HEK293 (cell line): ENCODE measurements around the gene KIF12.

Experiments
- SP2 ChIP-seq: fragments of 450-650 bp; formaldehyde crosslinking; IDR thresholded peaks from 2 replicates; pipeline ENCODE4 v1.5.1; 2016; ENCODE audit warnings: missing biosample characterization, missing genetic modification characterization
- ZBTB48 ChIP-seq: fragments of 450-650 bp; formaldehyde crosslinking; IDR thresholded peaks from 2 replicates; pipeline ENCODE4 v1.5.1; 2016; ENCODE audit warnings: missing biosample characterization, missing genetic modification characterization
- ZNF24 ChIP-seq: fragments of 450-650 bp; formaldehyde crosslinking; IDR thresholded peaks from 2 replicates; pipeline ENCODE4 v1.5.1; 2016; ENCODE audit warnings: missing biosample characterization, missing genetic modification characterization
- ZNF274 ChIP-seq, 2 experiments: fragments of 200-500 bp in 1 of 2; fragments of 450-650 bp in 1 of 2; sonication (Bioruptor generic) in 1 of 2; formaldehyde crosslinking in 1 of 2; IDR thresholded peaks; 2 replicates each; pipeline versions ENCODE4 v1.5.1 to v1.6.1; 2014 to 2016; ENCODE audit warnings: borderline replicate concordance in 1 of 2, inconsistent platforms in 1 of 2, low read length in 1 of 2, missing biosample characterization in 1 of 2, missing genetic modification characterization in 1 of 2
- ZNF510 ChIP-seq: fragments of 450-650 bp; formaldehyde crosslinking; IDR thresholded peaks from 2 replicates; pipeline ENCODE4 v1.5.1; 2018; ENCODE audit warnings: mild to moderate bottlenecking, missing genetic modification characterization, missing biosample characterization; ENCODE audit not compliant: insufficient replicate concordance
- ZNF707 ChIP-seq: fragments of 450-650 bp; formaldehyde crosslinking; IDR thresholded peaks from 2 replicates; pipeline ENCODE4 v1.5.1; 2016; ENCODE audit warnings: missing biosample characterization, missing genetic modification characterization
- TF ChIP-seq, protein P1 (sequence below): IDR thresholded peaks from 2 replicates; pipeline ENCODE4 v1.6.1; 2011; ENCODE audit warnings: mild to moderate bottlenecking, low read depth, low read length, borderline replicate concordance
- TF ChIP-seq, protein P2 (sequence below): fragments of 450-650 bp; formaldehyde crosslinking; IDR thresholded peaks from 2 replicates; pipeline ENCODE4 v1.5.1; 2016; ENCODE audit warnings: missing biosample characterization, missing genetic modification characterization
- TF ChIP-seq, protein P3 (sequence below): fragments of 450-650 bp; formaldehyde crosslinking; IDR thresholded peaks from 2 replicates; pipeline ENCODE4 v1.5.1; 2016; ENCODE audit warnings: missing biosample characterization, missing genetic modification characterization
- TF ChIP-seq, protein P4 (sequence below): fragments of 450-650 bp; formaldehyde crosslinking; IDR thresholded peaks from 2 replicates; pipeline ENCODE4 v1.5.1; 2016; ENCODE audit warnings: missing biosample characterization, missing genetic modification characterization

DNA sequence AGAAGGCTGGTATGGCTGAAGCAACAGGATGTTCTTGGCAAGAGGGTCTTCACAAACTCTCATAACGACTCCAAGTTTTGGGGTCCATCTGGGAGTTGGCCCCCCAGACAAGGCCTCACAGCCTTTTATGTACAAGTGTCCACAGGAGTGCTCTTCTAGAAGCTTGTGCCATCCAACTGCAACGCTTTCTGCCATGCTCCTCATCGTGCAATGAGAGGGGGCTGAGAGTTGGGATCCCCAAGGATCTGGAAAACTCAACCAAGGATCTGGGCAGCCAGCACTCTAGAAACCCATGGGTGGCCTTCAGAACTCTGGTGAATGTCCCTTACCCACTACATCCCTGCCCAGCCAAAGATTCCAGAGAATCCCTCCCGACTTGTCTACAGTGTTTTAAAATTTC lies 12.5 kb downstream of the KIF12 start:
- TF ChIP-seq, protein P1, sequence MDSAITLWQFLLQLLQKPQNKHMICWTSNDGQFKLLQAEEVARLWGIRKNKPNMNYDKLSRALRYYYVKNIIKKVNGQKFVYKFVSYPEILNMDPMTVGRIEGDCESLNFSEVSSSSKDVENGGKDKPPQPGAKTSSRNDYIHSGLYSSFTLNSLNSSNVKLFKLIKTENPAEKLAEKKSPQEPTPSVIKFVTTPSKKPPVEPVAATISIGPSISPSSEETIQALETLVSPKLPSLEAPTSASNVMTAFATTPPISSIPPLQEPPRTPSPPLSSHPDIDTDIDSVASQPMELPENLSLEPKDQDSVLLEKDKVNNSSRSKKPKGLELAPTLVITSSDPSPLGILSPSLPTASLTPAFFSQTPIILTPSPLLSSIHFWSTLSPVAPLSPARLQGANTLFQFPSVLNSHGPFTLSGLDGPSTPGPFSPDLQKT = no peak
- TF ChIP-seq ZBTB48 (tag by site-specific recombination) (no peak), SP2 (tag by site-specific recombination) (no peak), ZNF510 (no peak), ZNF707 (tag by site-specific recombination) (no peak), ZNF24 (tag by site-specific recombination) (no peak), ZNF274 (IDR thresholded peaks at IDR 0.05; ENCODE audit: low read length) (no peak), ZNF274 (tag by site-specific recombination; IDR thresholded peaks at IDR 0.05; ENCODE audit: borderline replicate concordance) (no peak)
- TF ChIP-seq, protein P2, sequence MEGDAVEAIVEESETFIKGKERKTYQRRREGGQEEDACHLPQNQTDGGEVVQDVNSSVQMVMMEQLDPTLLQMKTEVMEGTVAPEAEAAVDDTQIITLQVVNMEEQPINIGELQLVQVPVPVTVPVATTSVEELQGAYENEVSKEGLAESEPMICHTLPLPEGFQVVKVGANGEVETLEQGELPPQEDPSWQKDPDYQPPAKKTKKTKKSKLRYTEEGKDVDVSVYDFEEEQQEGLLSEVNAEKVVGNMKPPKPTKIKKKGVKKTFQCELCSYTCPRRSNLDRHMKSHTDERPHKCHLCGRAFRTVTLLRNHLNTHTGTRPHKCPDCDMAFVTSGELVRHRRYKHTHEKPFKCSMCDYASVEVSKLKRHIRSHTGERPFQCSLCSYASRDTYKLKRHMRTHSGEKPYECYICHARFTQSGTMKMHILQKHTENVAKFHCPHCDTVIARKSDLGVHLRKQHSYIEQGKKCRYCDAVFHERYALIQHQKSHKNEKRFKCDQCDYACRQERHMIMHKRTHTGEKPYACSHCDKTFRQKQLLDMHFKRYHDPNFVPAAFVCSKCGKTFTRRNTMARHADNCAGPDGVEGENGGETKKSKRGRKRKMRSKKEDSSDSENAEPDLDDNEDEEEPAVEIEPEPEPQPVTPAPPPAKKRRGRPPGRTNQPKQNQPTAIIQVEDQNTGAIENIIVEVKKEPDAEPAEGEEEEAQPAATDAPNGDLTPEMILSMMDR (tag by site-specific recombination) = no peak
- TF ChIP-seq, protein P3, sequence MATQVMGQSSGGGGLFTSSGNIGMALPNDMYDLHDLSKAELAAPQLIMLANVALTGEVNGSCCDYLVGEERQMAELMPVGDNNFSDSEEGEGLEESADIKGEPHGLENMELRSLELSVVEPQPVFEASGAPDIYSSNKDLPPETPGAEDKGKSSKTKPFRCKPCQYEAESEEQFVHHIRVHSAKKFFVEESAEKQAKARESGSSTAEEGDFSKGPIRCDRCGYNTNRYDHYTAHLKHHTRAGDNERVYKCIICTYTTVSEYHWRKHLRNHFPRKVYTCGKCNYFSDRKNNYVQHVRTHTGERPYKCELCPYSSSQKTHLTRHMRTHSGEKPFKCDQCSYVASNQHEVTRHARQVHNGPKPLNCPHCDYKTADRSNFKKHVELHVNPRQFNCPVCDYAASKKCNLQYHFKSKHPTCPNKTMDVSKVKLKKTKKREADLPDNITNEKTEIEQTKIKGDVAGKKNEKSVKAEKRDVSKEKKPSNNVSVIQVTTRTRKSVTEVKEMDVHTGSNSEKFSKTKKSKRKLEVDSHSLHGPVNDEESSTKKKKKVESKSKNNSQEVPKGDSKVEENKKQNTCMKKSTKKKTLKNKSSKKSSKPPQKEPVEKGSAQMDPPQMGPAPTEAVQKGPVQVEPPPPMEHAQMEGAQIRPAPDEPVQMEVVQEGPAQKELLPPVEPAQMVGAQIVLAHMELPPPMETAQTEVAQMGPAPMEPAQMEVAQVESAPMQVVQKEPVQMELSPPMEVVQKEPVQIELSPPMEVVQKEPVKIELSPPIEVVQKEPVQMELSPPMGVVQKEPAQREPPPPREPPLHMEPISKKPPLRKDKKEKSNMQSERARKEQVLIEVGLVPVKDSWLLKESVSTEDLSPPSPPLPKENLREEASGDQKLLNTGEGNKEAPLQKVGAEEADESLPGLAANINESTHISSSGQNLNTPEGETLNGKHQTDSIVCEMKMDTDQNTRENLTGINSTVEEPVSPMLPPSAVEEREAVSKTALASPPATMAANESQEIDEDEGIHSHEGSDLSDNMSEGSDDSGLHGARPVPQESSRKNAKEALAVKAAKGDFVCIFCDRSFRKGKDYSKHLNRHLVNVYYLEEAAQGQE = no peak
- TF ChIP-seq, protein P4, sequence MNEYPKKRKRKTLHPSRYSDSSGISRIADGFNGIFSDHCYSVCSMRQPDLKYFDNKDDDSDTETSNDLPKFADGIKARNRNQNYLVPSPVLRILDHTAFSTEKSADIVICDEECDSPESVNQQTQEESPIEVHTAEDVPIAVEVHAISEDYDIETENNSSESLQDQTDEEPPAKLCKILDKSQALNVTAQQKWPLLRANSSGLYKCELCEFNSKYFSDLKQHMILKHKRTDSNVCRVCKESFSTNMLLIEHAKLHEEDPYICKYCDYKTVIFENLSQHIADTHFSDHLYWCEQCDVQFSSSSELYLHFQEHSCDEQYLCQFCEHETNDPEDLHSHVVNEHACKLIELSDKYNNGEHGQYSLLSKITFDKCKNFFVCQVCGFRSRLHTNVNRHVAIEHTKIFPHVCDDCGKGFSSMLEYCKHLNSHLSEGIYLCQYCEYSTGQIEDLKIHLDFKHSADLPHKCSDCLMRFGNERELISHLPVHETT (tag by site-specific recombination) = no peak
